ENCODE results near the gene HNF1A. TPM values are rescaled to one million over a fixed set of nuclear protein-coding genes. Genes with fewer than 3 reads are reported as not detected.
"Not testable (repeated sequence)": the region's sequence is repeated elsewhere in the genome, so short reads cannot be mapped to it uniquely, and the experiment has no call there.

HNF1A gene
- total RNA-seq, 1 donor from 2014 or later = not detected

GRCh38 chr12:121038861-121039668 lies 60.7 kb downstream of the HNF1A start, which contains the start of gene OASL:
Gene OASL (minus strand): TSS chr12:121039246. CDS start chr12:121038971, 275 bp downstream.
- DNase-seq (ENCODE audit: low read depth, low spot score) = no peak

GRCh38 chr12:121043067-121043466 lies 64.7 kb downstream of the HNF1A start:
- DNase-seq (ENCODE audit: low read depth, low spot score) = no peak

DNA sequence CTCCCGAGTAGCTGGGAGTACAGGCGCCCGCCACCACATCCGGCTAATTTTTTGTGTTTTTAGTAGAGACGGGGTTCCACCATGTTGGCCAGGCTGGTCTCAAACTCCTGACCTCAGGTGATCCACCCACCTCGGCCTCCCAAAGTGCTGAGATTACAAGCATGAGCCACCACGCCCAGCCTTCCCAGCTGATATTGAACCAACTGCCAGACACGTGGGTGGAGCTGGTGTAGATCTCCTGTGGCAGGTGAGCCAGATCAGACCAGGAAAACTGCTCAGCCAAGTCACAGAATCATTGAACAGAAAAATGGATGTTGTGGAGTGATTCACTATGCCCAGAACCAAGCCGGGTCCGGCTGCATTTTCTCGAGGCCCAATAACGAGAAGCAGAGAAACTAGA lies 69.1 kb downstream of the HNF1A start:
- not testable (repeated sequence) for DNase-seq (ENCODE audit: low read depth, low spot score)

DNA sequence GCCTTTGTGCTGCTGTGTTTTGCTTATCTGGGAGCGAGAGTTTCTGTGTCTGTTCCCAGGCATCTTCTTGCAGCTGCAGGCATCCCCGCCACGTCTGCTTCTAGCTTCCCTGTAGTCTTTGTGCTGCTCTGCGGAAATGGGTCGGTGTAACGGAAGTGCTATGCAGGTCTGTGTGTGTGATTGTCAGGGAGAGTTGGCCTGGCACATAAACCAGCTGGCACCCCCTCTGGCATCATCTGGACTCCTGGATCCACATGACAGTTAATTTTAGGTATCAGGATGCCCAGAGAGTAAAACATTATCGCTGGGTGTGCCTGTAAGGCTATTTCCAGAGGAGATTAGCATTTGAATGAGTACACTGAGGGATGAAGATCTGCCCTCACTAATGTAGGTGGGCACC lies 70.1 kb downstream of the HNF1A start:
- DNase-seq (ENCODE audit: low read depth, low spot score) = no peak

DNA sequence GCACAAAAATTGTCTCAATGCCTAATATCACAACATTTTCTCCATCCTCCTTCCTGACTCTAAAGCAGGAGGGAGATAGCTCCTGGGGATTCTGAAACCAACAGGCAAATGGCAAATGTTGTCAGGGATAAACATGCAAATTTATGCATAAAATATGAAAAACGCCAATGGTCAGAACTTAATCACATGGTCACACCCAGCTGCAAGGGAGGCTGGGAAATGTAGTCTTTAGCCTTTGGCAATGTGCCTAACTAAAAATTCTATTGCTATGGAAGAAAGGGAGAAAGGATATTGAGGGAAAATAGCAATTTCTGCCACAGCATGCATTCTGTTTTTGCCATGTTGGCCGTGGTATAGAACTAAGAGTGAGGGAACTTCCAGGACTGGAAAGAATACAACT lies 72.4 kb downstream of the HNF1A start:
- DNase-seq (ENCODE audit: low read depth, low spot score) = no peak

Other genes with a start within 250 kb of the HNF1A start
- gene SPPL3, start 74.2 kb upstream of the HNF1A start, total RNA-seq = 3.8 and 5.1 TPM in 2 replicates
- gene C12orf43, start 37.9 kb downstream of the HNF1A start, total RNA-seq = 18.5 and 29.1 TPM in 2 replicates
- 0.40 and 0.46 TPM in 2 replicates for gene OASL, start 60.7 kb downstream of the HNF1A start, total RNA-seq
- 1.7 and 7.6 TPM in 2 replicates for gene P2RX7, start 154.3 kb downstream of the HNF1A start, total RNA-seq
- 70.5 and 80.9 TPM in 2 replicates for gene P2RX4, start 231.6 kb downstream of the HNF1A start, total RNA-seq

Data from pulmonary artery endothelial cell (primary cell).